HG02938 (cell line): Measurements from ENCODE around the gene MYO1A.

ENCODE experiments used
- ATAC-seq: cut with Tn5 transposase; IDR thresholded peaks from one replicate; pipeline ENCODE4 v1.9.1; 2021; ENCODE audit warnings: mild to moderate bottlenecking, moderate library complexity; ENCODE audit not compliant: unreplicated experiment

MYO1A gene

DNA sequence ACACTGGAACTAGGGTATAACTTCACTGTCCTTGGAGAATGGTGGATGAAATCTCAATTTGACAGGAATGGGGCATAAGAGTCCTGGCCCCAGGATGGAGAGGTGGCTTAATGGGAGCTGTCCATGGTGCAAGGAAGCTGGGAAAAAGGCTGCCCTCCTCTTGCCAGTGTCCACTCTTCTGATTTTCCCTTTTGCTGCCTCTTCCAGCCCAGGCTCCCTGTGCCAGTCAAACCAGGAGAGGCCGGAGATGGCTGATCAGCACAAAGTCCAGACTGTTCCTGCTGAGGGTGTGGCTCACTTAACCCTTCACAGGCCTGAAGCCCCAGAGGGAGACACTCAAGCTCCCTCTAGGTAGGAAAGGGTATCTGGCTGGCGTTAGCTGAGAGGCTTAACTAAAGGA, at the start of gene MYO1A:
MYO1A (minus strand) TSS at position 240 of the 400 bp plus-strand sequence. CDS start 1,806 bp downstream, outside the sequence.
- ATAC-seq, result no peak

- ATAC-seq, result no peak
These were observed 49.3 kb upstream of the MYO1A start for GRCh38 chr12:57099047-57099714.

DNA sequence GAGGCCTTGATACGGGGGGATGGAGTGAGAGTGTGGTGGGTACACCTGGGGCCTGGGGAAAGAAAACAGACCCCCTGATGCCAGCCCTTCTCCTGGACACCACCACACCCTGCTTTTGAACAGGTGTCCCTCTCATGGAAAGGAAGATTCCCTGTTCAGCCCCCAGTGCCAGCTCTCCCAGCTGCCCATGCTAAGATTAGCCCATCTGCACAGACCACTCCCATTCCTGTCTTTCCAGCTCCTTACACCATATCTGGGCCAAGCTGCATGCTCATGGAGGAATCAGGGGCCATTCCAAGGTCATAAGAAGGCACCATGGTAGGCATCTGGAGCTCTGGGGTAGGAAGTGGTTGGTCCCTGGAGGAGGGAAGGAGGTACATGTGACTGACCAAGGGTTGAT, 48.6 kb upstream of the MYO1A start:
- no peak for ATAC-seq

DNA sequence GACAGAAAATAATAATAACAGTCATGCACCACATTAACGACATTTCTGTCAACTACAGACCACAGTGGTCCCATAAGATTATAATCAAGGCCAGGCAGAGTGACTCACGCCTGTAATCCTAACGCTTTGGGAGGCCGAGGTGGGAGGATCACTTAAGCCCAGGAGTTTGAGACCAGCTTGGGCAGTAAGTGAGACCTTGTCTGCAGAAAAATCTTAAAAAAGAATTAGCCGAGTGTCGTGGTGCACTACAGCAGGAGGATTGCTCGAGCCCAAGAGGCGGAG, 47.6 kb upstream of the MYO1A start:
- ATAC-seq, result no peak

GRCh38 chr12:57096748-57097553, 47.0 kb upstream of the MYO1A start:
- no peak for ATAC-seq

DNA sequence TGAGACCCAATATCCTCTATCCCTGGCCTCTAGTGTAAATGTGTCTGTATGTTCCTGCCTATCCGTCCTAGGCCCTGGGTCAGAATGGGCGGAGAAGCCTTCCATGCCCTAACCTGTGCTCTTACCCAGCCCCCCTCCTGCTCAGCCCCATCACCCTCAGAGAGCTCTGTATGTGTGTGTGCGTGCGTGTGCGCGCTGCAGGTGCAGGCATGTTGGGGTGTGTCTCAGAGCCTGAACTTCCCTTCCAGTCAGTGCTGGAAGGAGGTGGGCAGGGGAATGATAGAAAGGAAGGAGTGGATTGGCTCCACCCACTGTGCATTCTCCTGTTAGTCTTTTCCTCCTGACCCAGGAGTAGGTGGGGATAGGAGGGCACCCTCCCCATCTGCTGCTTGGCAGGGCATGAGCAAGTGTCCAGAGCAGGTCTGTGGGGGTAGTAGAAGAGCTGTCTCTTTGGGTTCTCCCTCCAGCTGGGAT, 46.2 kb upstream of the MYO1A start:
- no peak for ATAC-seq

DNA sequence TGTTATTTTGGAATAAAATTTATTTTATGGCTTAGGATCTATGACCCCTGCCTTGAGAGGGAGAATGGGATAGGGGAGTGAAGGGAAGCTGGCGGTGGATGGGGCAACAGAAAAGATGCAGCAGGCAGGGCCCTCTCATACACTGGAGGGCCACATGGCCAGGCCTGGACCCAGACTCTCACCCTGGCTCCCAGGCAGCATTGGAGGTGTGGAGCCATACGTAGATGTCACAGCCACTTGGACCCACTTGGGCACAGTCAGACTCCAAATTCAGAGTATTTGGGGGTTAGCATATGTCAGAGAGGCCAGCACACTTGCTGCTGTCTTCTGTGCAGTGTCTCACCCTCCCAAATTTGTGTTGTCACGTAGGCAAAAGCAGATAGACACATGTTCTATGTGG, 45.5 kb upstream of the MYO1A start:
- ATAC-seq, result no peak

- no peak for ATAC-seq
These were observed 44.6 kb upstream of the MYO1A start for GRCh38 chr12:57094208-57095160.

GRCh38 chr12:57093415-57094207, 43.7 kb upstream of the MYO1A start:
- ATAC-seq, result no peak

DNA sequence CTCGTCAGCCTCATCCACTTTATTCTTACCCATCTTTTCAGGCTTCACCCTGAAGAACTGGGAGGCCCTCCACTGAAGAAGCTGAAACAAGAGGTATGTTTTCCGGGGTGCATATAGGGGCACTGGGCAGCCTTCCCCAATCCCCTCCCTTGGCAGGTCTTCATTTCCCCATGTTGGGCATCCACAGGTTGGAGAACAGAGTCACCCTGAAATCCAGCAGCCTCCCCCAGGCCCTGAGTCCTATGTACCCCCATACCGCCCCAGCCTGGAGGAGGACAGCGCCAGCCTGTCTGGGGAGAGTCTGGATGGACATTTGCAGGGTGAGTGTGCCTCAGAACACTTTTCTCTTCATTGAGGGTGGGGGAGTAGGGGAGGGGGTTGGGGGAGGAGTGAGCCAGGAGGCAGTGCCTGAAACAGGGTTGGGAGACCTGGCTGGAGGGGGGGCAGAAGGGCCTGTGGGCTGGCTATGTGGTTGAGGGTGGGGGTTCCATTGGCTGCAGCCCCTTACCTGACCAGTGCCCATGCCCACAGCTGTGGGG, 43.0 kb upstream of the MYO1A start:
- ATAC-seq, result no peak

DNA sequence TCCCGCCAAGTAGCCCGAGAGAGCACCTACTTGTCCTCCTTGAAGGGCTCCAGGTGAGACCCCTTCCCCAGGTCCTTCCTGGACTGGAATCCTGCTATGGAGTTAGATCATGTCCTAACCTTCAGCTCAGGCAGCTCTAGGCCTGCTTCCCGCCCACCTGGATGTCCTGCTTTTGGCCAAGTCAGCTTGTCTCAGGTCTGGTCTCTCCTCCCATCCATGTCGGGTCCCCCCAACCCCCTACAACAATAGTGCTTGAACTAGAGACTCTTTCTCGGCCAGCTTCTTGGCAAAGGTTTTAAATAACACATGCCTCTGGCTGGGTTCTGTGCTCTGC, 42.6 kb upstream of the MYO1A start:
- ATAC-seq, result no peak

DNA sequence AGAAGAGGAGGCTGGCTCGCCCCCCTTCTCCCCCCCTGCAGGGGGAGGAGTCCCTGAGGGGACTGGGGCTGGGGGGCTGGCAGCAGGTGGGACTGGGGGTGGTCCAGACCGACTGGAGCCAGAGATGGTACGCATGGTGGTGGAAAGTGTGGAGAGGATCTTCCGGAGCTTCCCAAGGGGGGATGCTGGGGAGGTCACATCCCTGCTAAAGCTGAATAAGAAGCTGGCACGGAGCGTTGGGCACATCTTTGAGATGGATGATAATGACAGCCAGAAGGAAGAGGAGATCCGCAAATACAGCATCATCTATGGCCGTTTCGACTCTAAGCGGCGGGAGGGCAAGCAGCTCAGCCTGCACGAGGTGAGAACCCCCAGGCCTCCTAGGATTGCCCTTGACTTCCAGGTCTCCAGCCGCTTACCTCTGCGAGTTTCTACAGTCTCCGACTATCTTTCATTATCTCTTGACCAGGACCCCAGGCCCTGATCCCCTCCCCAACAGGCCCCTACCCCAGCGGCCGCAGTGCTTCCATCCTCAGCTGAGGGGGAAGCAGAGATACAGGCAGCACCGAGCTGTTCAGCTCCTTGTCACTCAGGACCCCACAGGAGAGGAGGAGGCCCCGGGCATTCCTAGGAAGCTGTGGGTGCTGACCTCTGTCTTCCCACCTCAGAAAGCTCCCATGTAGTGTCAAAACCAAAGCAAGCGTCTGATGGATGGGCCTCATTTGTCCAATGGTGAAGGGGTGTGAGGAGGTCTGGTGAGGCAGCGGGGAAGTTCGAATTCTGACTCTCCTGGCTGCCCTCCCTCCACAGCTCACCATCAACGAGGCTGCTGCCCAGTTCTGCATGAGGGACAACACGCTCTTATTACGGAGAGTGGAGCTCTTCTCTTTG, 42.0 kb upstream of the MYO1A start:
- no peak for ATAC-seq

DNA sequence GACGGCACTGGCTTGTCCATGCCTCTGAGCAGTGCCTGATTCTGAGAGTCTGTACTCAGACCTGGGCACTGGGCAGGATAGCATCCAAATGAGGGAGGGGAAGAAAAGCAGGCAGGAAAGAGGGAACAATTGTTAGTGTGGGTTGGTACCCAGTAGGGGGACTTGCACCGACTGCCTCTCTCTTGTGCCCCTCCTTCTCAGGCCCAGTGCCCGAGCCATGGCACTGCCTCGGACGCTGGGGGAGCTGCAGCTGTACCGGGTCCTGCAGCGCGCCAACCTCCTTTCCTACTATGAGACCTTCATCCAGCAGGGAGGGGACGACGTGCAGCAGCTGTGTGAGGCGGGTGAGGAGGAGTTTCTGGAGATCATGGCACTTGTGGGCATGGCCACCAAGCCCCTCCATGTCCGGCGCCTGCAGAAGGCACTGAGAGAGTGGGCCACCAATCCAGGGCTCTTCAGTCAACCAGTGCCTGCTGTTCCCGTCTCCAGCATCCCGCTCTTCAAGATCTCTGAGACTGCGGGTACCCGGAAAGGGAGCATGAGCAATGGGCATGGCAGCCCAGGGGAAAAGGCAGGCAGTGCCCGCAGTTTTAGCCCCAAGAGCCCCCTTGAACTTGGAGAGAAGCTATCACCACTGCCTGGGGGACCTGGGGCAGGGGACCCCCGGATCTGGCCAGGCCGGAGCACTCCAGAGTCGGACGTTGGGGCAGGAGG, 41.2 kb upstream of the MYO1A start:
- ATAC-seq, result no peak

GRCh38 chr12:57090490-57090889, 40.6 kb upstream of the MYO1A start:
- no peak for ATAC-seq

DNA sequence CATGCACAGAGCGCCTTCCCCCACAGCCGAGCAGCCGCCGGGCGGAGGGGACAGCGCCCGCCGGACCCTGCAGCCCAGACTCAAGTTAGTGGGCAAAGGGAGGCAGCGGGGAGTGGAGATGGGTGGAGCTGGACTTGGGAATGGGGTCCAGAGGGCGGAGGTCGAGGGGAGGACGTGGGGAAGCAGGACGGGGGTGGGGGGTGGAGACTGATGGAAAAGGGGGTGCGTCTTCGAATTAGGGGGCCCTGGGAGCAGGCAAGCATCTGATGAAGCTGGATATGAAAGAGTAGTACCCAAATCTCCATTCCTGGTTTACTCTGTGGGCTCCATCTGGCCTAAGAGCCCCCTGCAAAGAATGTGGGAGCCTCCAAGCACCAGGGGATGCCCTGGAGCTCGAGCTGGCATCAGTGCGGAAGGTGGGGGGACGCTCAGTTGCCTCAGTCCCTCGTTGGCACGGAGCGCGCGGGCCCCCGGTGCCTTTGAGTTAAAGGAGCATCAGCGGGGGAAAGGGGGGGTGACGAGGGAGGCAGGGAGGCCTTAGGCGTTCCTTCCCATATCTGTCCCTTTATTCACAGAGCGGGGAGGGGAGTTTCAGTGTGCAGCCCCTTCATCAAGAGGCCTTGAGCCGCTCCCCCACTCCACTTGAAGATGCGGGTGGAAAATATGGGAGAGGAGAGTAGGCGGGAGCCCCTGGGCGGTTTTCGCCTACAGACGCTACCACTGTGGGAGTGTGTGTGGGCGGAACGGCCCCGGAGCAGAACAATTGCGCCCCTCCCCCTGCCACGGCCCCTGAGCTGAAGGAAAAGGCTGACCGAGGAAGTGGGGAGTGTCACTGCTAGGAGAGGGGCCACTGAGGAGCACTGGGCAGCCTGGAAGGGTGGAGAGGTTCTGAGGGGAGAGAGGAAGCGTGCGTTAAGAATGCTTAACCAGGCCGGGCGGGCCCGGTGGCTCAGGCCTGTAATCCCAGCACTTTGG, 39.6 kb upstream of the MYO1A start:
- no peak for ATAC-seq

- ATAC-seq, result peak; percentile 39
These were observed 38.7 kb upstream of the MYO1A start, which contains the start of gene NAB2 for GRCh38 chr12:57088354-57089270. Gene NAB2 (plus strand): TSS chr12:57089114. CDS start chr12:57089272, 158 bp downstream.
